GM04504 (cell line): ENCODE results near the gene ANGPT4.

ENCODE experiments used
- DNase-seq: peaks from one replicate; pipeline ENCODE4 v3.0.0-alpha.2; 2012; ENCODE audit warnings: low read depth

Gene ANGPT4

DNA sequence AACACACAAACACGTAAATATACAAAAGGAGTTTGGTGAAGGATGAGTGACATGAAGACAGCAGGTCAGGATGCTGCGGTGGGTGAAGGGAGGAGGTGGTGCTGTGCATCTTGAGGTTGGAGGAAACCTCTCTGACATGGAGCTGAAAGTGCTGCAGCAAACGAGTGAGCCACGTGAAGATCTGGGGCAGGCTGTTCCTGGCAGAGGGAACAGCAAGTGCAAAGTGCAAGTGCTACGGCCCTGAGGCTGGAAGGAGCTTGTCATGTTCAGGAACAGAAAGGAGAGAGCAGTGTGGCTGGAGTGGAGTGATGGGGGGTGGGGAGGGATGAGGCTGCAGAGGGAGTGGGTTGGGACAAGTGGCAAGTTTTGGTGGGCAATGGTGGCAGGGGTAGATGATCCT, 24.8 kb upstream of the ANGPT4 start:
- no peak for DNase-seq

DNA sequence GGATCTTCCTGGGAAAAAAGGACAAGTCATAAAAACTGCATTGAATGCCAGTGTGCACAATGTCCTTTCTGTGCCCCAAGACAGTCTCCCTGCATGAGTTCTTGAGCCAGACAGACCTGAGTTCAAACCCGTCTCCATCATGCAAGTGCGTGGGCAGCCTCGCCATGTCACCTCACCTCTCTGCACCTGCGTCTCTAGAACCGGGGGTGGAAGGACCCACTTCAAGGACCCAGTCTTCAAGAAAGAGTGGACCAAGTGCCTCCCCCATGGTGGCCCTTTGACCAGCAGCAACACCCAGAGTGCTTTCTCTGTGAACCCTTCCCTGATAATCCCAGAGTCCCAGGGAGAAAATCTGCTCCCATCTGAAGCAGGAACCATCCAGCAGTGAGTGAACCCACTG, 23.5 kb upstream of the ANGPT4 start:
- no peak for DNase-seq

DNA sequence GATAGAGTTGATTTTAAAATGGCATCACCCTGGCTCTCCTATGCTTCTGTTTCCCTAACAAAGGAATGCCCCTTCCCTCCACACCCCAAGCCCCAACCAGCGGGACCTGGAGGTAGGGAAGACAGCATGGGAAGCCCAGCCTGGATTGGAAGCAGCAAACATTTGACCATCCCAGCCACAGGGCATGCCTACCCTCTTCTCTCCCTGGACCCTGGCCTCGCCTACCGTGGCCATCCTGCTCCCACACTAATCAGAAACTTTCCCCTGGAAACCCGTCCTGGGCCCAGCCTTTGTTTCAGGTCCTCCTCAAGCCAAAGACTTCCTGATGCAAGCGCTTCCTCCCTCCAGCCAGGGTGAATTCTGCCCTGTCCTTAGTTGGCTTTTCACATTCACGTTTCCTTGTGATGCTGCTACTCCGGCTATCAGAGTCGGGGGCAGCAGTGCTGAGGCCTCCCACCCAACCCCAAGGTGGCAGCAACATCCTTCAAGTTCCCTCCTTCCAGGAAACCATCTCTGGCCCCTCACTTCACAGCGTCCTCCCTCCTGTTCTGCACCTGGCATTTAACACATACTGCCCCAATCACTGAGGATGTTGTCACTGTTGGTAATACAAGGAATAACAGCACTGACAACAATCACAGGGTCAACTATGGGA, 18.2 kb upstream of the ANGPT4 start:
- no peak for DNase-seq

DNA sequence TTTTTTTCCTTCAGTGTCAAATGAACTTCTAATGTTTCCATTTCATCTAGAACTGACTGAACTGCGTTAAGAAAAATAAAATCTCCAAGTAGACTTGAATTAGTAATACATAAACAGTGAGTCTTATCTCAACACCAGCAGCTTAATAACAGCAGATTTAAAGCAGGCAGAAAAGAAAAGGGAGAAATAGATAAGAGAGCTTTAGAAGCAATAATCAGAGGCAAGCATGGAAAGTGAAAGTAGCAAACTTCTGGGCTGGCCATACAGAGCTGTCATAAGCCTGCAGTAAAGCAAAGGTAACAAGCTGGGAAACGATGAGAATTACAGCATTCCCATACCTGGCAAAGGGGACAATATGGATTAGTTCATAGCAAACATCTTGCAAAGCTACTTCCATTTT, 16.9 kb upstream of the ANGPT4 start:
- no peak for DNase-seq

DNA sequence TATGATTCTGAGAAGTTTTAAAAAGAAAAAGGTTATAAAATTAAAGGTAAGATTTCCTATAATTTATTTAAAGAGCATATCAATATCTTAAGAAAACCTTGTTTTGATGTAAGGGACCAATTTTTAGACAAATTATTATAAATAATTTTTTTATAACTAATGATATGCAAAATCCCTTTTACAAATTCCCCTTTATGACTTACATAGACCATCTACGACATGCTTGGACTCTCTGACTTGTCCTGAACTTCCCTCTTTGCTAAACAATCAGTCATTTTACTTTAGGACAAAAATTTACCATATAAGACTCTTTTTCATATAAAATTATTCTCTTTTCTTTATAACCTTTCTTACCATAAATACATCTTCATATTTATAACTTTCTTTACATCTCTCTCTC, 15.3 kb upstream of the ANGPT4 start:
- no peak for DNase-seq

DNA sequence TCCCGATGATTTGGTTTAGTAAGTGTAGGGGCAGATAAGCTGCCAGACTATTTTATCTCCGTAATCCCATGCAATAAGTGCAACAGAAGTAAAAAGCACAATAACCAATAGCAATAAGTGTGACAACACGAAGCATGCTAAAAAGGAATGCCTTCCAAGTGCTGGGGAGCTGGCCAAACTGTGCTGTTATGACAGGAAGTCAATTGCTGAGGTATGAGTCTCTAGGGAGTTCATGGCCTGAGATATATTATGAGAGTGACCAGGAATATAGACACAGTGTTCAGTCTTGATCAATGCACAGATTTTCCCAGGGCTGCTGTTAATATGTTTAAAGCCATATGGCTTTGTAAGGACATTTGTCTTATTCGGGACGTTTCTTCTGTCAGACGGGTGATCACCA, 10.5 kb upstream of the ANGPT4 start:
- DNase-seq: no peak

DNA sequence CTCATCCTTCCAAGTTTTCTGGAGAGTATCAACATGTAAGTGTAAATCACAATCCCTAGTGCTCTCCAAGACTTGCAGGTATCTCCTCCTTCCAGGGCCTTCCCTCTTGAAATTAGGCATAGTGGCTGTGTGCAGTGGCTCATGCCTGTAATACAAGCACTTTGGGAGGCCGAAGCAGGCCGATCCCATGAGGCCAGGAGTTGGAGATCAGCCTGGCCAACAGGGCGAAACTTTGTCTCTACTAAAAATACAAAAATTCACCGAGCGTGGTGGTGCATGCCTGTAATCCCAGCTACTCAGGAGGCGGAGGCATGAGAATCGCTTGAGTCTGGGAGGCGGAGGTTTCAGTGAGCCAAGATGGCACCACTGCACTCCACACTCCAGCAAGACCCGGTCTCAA, 9.4 kb upstream of the ANGPT4 start:
- no peak for DNase-seq

DNA sequence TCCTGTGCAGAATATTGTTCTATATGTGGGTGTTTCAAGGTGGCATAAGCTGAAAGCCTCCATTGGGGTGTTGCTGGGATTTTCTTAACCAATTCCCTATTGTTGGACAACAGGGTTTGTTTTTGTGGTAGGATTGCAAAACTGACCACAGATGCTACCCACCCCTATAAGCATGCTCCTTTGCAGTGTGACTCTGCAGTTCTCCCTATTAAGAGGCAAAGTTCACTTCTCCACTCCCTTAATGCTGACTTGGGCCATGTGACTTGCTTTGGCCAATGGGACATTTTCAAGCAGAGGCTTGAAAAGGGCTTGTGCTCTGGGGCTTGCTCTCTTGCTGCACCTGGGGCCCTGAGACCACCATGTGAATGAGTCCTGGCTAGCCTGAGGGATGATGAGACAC, 8.5 kb upstream of the ANGPT4 start:
- no peak for DNase-seq

DNA sequence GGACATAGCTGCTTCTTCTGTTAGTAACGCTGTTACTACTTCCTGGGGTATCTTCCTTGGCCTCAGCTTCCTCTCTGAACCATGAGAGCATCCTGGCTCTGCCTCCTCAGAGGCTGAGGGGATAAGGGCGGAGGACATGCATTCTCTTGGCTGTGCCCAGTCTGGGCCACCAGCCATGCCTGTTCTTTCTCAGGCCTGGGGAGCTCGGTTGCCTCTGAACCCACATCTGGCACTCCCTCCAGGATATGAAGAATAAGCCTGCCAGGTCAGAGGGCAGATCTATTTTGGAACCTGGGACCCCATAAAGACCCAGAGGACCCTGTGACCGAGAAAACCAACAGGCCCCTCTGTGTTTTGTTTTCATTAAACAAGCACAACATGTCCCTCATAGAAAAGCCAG, 6.6 kb upstream of the ANGPT4 start:
- DNase-seq: no peak

DNA sequence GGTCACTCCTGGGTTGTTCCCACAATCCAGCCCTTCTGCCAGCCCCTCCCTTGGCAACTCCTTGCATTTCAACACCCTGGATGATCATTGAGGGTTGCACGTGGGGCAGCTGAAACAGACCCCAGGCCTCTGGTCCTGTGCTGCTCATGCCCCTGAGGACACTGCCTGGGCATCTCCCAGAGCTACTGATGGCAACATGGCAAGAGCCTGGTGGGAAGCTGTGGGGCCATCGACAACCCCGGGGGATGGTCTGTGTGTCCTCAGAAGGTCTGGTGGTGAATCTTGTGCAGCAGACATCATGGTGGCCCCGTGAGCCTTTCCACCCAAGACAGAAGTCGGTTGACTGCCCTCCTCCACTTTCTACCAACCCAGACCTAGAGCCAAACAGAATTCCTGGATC, 4.9 kb upstream of the ANGPT4 start:
- no peak for DNase-seq

DNA sequence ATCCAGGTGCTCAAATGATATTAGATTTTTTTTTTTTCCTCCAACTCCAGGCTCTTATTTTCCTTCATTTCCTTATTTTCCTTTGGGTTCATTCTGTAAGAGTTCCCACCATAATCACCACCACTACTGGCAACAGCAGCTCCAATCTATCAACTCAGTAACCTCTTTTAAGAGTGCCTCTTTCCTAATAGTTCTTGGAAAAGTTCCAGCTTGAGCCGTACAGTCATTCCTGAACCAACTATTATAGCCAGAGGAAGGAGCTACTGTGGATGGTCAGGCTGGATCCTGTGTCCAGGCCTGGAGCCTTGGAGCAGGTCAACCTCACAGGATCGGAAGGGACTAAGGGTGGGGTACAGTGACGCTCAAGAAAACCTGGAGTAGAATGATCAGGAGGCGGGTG, 4.2 kb upstream of the ANGPT4 start:
- DNase-seq: no peak

DNA sequence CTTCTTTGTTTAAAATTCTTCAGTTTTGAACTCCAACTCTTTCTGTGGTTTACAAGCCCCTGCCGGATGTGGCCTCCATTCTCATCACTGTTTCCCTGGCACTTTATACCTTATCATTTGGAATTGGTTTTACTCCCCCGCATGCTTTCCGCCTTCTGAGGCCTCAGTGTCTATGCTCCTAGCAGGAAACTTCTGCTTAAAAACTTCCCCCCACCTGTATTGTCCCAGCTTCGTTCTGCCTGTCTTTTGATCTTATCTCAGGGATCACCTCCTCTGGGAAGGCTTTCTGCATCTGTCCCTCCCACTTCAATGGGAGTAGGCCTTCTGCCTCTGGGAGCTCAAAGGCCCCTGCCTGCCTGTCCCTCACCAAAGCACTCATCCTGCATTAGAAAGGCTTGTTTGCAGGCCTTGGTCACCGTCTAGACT, 3.4 kb upstream of the ANGPT4 start:
- no peak for DNase-seq

DNA sequence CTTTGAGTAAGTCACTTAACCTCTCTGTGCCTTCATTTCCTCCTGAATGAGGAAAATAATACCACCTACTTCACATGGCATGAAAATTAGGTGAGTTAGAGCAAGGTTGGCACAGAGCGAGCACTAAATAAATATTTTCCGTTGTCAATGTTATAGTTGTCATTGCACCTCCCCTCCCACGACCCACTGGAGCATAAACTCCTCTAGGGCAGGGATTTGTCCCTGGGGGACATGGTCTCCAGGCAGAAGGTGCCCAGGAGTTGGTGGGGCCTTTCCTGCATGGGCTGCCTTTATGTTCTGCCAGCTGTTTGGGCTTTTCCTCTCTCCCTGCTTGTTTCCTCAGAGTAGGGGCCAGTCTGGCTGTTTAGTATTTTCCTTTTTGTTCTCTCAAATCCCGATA, 1.3 kb upstream of the ANGPT4 start:
- no peak for DNase-seq

DNA sequence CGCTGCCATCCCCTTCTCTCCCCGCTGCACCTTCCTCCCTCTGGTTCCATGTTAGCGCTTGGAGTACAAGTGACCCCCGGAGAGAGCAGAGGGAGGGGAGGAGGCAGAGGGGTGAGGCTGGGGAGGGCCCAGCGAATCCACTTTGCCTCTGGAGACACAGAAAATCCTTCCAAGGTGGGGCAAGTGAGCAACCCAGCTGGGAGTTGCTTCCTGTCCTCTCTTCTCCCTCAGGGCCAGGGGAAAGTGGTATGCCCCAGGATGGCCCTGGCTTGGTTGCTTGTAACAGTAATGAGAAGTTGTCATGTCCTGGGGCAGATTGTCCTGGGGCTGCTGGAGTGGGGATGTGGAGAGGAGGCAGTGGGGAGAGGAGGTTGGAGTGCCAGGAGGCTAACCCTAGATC, 691 bp upstream of the ANGPT4 start:
- DNase-seq: no peak

DNA sequence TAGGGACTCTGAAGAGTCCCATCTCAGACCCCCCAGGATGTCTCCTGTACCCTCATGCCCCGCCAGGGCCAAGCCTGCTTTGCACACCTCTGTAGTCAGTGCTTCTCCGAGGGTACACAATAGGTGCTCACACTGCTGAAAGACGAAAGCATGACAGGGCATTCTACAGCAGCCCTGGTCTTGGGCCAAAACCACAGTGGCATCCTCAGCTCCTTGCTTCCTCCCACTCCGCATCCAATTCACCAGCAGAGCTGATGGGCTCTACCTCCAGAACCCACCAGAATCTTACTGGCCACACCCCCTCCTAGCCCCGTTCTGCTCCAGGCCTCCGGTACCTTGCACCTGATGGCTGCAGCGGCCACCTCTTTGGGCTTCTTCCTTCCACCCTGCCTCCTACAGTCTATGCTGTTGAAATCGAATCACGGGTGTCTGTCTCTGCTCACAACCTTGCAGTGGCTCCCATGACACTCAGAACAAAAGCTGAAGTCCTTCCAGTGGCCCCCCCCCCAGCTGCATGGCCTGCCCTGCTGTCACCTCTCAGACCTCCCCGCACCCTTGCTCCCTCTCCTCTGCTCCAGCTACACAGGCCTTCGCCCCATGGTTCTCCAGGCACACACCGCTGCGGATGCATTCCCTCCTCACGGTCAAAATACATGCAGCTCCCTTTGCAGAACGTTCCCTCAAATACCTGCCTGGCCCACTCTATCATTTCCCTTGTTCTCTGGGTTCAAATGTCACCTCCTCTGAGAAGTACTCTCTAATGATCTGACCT, 1.2 kb downstream of the ANGPT4 start:
- DNase-seq: no peak

DNA sequence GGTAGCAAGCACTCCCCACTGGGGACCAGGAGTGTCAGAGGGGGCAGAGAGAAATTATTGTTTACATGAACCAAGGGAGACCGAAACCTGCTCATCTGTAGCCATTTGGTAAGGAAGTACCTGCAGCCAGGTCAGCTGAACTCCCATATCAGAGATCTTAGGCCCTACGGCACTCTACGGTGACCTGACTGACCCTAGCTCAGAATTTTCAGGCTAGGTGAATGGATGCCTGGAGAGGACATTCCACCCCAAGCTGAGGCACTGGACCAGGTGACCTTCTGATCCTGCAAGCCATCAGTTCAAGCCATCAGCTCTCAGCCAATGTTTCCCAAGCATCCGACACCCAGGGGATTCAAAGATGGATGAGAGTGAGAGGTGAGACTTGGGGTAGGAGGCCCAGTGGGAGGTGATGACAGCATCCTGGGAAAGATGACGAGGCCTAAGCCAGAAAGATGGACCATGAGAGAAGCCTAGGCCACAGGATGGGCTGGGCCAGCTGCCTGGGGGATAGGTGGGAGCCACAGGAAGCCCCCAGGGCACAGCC, 2.8 kb downstream of the ANGPT4 start:
- no peak for DNase-seq

DNA sequence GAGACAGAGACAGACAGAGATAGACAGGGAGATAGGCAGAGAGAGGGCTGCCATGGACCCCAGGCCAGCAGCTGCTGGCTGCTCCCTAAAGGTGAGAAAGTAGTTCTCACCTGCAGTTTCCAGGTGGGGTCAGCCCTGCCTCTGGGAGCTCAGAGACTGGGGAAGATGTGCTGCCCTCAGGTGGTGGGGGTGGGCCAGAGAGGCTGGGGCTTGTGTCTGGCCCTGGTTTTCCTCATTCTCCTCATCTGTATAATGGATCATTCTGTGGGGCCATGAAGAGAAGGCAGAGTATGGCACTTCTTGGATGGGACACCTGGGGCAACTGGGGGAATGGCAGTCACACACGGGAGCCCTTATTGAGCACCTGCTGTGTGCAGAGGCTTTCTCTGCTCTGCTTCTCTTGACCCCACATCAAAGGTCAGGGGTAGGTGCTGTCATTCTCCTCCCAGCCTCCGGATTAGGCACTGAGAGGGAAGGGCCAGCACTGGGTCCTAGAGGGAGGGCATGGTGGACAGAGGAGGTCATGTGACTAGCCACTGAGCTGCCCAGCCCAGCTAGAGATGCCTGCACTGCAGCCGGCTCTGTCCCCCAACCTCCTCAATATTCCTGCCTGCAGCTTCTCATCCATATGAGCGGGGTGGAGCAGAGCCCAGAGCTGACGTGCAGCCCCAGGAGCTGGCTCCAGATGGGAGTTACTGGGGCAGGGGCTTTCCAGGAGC, 4.1 kb downstream of the ANGPT4 start:
- no peak for DNase-seq

DNA sequence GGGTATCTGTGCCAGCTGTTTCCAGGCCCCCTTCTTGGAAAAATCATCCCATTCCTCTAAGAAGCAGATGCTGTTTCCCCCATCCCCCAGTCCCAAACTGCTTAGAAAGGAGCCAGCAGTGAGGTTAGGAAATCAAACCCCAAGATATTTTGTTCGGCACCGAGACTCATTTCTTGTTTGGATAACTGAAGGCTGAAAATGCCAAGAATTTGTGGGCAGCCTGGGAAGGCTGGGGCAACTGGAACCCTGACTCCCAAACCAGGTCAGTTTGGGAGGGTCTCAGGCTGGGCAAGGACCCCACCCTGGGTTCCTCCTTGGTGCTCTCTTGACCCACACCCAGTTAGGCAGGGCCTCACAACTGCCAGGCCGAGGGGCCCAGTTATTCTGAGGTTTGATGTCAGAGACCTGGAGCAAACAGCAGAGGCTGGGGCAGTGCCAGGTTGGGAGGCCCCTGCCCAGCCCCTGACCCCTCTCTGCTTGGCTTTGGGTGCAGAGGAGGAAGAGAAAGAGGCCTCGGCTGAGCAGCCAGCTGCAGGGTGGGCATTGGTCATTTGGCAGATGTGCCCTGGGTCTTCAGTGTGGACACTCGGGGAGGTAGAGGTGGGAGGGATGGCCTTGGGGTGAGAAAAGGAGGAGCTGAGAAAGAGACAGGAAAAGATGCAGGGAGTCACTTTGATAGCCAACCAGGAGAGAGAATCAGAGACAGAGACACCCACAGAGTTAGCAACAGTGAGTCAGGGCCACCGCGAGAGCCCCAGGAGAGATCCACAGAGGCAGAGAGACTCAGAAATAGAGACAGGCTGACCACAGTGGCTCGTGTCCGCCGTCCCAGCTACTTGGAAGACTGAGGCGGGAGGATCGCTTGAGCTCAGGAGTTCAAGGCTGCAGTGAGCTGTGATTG, 5.0 kb downstream of the ANGPT4 start:
- DNase-seq: no peak

DNA sequence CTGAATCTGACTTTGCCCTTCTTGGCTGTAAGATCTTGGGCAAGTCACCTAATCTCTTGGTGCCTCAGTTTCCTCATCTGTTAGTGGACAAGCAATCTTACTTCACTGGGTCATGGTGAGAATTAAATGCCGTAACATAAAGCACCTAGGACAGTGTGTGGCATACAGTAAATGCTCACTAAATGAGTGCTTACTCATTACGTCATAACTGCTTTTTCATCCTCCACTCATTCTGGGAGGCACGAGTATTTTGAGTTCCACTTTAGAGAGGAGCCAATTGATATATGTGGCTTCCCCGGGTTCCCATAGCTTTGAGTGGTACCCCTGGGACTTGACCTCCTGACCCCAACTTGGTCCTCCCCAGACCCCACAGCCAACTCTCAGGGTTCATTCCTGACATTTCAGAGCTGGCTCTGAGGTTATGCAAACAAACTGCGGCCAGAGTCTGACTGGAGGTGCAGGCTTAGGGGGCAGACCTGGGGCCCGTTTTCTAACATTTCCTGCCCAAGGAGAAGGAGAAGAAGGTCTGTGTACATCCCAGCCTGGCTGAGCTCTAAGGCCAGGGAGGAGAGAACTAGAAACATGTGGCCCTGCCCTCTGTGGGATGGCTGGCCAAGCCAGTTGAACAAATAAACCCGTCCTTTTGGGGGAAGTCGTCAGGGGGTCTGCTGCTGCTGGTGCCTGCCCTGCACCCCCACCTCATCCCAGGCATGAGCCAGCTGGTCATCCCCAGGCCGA, 5.8 kb downstream of the ANGPT4 start:
- no peak for DNase-seq

DNA sequence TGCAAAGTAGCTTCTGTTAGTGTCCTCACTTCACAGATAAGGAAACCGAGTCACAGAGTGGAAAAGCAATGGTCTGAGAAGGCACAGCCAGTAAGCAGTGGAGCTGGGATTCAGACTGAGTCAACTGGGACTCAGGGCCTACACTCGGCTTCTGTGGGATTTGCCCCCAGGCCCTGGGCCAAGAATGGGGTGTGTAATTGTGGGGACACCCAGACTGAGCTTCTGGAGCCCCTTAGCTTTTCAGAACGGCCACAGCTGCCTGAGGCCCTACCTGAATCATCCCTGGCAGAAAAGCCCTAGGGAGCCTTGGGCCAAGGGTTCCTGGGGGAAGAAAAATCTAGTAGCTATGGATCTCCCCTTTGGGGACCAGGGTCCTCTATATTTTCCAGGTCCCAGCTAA, 6.5 kb downstream of the ANGPT4 start:
- no peak for DNase-seq

DNA sequence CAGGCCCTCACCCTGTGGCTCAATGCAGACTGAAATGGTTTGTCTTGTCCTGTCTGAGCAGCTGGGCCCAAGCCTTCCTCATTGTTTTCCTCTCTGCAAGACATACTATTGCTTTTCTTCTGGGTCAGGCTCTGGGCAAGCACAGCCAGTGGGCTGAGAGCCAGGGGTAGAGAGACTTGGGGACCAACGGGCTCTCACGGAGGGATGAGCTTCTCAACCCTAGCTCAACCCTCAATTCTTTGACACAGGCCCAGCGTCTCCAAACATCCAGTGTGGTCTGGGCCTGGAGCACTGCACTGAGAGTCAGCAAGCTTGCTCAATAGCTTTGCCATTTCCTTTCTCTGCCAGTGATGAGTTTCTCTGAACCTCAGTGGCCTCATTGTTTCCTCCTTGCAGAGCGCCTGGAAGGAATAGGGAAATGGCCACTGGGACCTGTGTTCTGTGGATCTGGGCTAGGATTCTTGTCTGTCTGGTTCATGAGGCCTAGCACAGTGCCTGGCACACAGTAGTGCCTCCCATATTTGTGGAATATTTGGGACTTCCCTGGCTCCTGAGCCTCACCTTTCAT, 9.3 kb downstream of the ANGPT4 start:
- DNase-seq: no peak
